ENCODE results near the gene GRIA4.

The GRIA4 gene

GRCh38 chr11:105897161-105897560 is 287.3 kb downstream of the GRIA4 start:
- no peak for DNase-seq (ENCODE audit: extremely low spot score)
- ChIA-PET CTCF (no interaction called here), POLR2A (no interaction called here)
- TF ChIP-seq CTCF (IDR thresholded peaks at IDR 0.05; ENCODE audit: control extremely low read depth, extremely low read depth, low read depth, missing control alignments) = no peak

DNA sequence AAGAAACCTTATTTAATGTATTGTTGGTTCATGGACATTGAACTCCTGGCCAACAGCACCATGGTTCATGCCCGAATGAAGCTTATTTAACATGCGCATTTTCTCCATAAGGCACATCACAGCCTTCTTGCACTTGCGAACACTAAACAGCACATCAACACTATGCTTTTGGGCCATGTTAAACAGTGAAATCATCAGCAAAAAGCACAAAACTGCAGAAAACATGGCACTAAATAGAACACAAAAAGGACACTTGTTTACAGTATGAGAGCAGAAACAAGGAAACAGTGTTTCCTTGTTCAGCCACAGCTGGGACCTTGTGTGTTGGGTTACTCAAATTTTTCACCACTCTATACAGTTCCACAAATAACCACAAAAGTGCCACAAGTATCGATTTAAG is 289.9 kb downstream of the GRIA4 start:
- CTCF ChIA-PET = no interaction called here
- no peak for TF ChIP-seq CTCF (IDR thresholded peaks at IDR 0.05; ENCODE audit: control extremely low read depth, extremely low read depth, low read depth, missing control alignments)
- POLR2A ChIA-PET = no interaction called here
- DNase-seq (ENCODE audit: extremely low spot score) = no peak

- ChIA-PET CTCF (interaction anchor here (1.3 kb wide), 1 partner anchor 10 kb away, joined by 3 read pairs; no protein-coding TSS in a partner anchor), POLR2A (no interaction called here)
- TF ChIP-seq CTCF (IDR thresholded peaks at IDR 0.05; ENCODE audit: control extremely low read depth, extremely low read depth, low read depth, missing control alignments) = no peak
- DNase-seq (ENCODE audit: extremely low spot score) = no peak
These were observed 290.7 kb downstream of the GRIA4 start for GRCh38 chr11:105900515-105901035.

GRCh38 chr11:105903113-105903512 is 293.2 kb downstream of the GRIA4 start:
- DNase-seq (ENCODE audit: extremely low spot score) = no peak
- CTCF ChIA-PET = no interaction called here
- TF ChIP-seq CTCF (IDR thresholded peaks at IDR 0.05; ENCODE audit: control extremely low read depth, extremely low read depth, low read depth, missing control alignments) = no peak
- POLR2A ChIA-PET = no interaction called here

GRCh38 chr11:105906517-105906916 is 296.6 kb downstream of the GRIA4 start:
- TF ChIP-seq CTCF (IDR thresholded peaks at IDR 0.05; ENCODE audit: control extremely low read depth, extremely low read depth, low read depth, missing control alignments) = no peak
- CTCF ChIA-PET = interaction anchor here (1.2 to 2.2 kb wide), 3 partner anchors 10 to 31 kb away, joined by 3 to 7 read pairs (median 5); no protein-coding TSS in a partner anchor
- no peak for DNase-seq (ENCODE audit: extremely low spot score)
- POLR2A ChIA-PET = no interaction called here

- DNase-seq (ENCODE audit: extremely low spot score) = no peak
- no peak for TF ChIP-seq CTCF (IDR thresholded peaks at IDR 0.05; ENCODE audit: control extremely low read depth, extremely low read depth, low read depth, missing control alignments)
- POLR2A ChIA-PET = no interaction called here
- CTCF ChIA-PET = interaction anchor here (1.2 to 2.2 kb wide), 3 partner anchors 9 to 32 kb away, joined by 3 to 7 read pairs (median 5); no protein-coding TSS in a partner anchor
These were observed 297.4 kb downstream of the GRIA4 start for GRCh38 chr11:105907319-105907718.

Data from GM10248 (cell line).